ENCODE data around the gene WTIP. TPM values are rescaled to one million over a fixed set of nuclear protein-coding genes. Genes with fewer than 3 reads are reported as not detected.
A peak's percentile ranks its signal among the peaks of the same experiment; 100 is the strongest.
"Not testable (repeated sequence)": the region's sequence is repeated elsewhere in the genome, so short reads cannot be mapped to it uniquely, and the experiment has no call there.

WTIP gene
- total RNA-seq = 20.4 TPM

GRCh38 chr19:34480971-34481841 lies at the start of gene WTIP:
WTIP (plus strand) TSS chr19:34481758; CDS start chr19:34481975, 217 bp downstream.
- no peak for FAIRE-seq
- peak; percentile 71 to 75 for DNase-seq (ENCODE audit: low spot score in 2 of 2)

- DNase-seq (ENCODE audit: low spot score in 2 of 2) (peak in 1 of 2 donors; percentile 32), FAIRE-seq (no peak)
Observed at GRCh38 chr19:34432797-34433196, 48.8 kb upstream of the WTIP start.

DNA sequence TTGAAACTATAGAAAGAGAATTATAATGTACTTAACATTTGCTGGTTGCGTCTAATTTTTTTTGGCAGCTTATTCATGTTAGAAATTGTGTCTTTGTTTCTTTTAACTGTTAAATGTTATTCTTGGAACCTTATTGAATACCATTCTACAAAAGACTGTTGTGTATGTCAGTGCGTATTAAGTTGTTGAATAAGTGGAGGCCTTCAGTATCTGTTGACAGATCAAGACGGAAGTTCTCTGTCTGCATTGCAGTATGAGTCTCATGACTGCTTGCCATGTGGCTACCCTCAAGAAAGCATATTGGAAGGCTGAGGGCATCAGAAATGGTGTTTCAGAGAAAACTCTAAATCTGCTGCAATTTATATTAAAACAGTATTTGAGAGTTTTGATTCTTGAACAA lies 44.8 kb upstream of the WTIP start:
- DNase-seq (ENCODE audit: low spot score in 2 of 2) (no peak), FAIRE-seq (no peak)

DNA sequence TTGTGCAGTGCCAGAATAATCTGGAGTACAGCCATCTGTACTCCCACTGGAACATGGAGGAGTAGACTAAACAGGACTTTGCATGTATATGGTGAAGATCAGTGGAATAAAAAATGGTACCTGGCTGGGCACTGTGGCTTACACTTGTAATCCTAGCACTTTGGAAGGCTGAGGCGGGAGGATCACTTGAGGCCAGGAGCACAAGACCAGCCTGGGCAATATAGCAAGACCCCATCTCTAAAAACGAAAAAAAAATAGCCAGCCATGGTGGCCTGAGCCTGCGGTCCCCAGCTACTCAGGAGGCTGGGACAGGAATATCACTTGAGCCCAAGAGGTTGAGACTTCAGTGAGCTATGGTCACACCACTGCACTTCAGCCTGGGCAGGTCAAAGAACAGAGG lies 33.4 kb upstream of the WTIP start:
- FAIRE-seq = no peak
- DNase-seq (ENCODE audit: low spot score in 2 of 2) = no peak

DNA sequence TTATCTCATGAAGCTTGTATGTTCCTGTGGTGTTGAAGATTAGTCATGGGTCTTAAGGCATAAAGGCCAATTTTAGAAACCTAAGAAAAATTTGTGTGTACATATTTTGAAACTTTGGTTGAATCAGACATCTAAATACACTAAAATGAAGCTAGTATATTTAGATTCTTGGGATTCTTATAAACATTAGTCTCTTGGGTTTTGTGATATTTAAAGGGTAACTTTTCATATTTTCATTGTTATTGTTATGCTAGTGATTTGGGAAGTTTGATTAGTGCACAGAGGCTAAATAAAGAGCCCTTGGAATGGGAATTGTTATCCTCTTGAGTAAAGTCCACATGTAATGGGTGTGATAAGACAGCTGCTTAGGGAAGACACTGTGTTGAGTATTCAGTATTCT lies 28.8 kb upstream of the WTIP start:
- DNase-seq (ENCODE audit: low spot score in 2 of 2) = no peak
- FAIRE-seq = no peak

DNA sequence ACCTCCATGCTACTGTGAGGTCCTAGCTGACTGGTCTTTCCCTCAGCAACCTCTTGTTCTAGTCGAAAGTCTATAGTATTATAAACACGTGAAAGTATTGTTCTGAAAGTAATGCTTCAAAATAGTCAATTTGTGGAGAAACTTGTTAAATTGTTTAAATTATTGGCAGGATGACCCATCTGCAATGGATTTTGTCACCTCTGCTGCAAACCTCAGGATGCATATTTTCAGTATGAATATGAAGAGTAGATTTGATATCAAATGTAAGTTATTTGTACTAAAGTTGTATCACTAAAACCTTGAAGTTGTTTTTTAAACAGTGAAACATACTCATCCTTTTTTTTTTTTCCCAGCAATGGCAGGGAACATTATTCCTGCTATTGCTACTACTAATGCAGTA lies 27.5 kb upstream of the WTIP start:
- FAIRE-seq (no peak), DNase-seq (ENCODE audit: low spot score in 2 of 2) (no peak)

DNA sequence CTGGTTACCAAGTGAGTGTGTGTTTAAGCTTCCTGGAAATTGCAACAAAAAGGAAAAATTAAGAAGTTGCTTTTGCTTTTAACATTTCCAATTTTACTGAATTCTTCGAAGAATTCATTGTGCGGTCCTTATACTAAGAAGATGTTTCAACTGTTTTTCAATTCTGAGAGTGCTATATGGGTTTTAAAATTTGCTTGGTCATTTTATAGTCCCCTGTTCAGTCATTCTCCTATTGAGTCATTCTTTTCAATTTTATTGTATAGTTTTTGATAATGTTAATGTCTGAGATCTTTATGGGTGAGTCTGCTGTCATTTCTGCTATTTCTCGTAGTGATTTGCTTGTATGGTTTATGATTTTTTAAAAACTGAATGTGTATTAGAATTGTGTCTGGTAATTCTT lies 26.9 kb upstream of the WTIP start:
- no peak for FAIRE-seq
- DNase-seq (ENCODE audit: low spot score in 2 of 2) = no peak

DNA sequence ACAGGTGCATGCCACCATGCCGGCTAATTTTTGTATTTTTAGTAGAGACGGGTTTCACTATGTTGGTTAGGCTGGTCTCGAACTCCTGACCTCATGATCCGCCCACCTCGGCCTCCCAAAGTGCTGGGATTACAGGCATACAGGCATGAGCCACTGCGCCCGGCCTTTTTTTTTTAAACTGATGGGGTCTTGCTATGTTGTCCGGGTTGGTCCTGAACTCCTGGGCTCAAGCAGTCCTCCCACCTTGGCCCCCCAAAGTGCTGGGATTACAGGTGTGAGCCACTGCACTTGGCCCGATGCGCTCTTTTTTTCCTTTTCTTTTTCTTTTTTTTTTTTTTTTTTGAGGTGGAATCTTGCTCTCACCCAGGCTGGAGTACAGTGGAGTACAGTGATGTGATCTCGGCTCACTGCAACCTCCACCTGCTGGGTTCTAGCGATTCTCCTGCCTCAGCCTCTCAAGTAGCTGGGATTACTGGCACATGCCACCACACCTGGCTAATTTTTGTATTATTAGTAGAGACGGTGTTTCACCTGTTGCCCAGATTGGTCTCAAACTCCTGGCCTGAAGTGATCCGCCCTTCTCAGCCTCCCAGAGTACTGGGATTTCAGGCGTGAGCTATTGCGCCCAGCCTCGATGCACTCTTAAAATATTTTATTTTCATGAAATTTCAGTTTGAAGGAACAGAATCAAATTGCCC lies 25.6 kb upstream of the WTIP start:
- DNase-seq (ENCODE audit: low spot score in 2 of 2); FAIRE-seq: not testable (repeated sequence)

DNA sequence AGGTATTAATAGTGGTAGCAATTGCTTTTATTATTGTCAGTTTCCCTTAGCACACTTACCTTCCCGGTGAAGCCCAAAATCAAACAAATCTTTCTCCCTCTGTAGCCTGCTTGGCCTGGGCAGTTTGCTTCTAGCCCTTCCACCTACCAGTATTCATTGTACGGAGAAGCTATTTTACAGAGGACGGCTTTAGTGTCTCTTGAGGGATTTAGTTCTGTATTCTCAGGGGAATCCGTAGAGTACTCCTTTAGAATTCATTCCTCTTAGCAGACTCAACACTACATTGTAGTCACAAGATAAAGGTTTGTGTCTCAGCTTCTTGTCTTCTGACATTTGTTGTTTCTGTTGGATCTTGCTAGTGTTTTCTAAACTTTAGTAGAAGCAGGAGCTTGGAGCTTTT lies 24.1 kb upstream of the WTIP start:
- no peak for DNase-seq (ENCODE audit: low spot score in 2 of 2)
- no peak for FAIRE-seq

GRCh38 chr19:34458677-34459076 lies 22.9 kb upstream of the WTIP start:
- no peak for FAIRE-seq
- DNase-seq (ENCODE audit: low spot score in 2 of 2) = no peak

GRCh38 chr19:34459614-34460013 lies 21.9 kb upstream of the WTIP start:
- DNase-seq (ENCODE audit: low spot score in 2 of 2) (no peak), FAIRE-seq (no peak)

DNA sequence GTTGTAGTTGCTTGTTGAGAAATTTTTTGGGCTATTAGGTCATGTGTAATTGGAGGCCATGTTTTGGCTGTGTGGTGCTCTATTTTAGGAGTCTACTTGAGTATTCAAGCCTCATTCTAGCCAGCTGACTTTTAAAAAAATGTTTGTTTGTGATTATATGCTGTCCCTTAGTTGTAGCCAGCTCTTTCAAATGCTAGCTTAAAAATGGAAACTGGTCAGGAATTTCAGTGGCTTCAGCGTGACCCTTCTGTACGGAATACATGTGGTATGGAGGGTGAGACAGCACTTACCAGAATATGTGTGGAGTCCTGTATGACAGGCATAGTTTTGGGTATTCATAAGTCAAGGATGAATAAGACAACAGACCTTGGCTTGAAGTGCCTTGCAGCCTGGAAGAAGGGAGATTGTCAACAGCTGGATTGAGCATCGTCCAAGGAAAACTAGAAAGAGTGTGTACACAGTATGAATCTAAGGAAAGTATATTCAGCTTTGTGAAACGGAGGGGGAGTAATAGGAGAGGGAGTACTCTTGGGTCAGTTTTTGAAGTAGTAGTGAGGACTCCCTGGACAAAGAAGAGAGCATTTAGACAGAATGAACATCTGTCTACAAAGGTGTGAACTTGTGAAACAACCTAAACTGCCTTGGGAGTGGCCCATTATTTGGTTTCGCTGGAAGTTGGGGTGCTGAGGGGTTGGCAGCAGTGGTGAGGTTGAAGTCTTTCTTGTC lies 20.0 kb upstream of the WTIP start:
- DNase-seq (ENCODE audit: low spot score in 2 of 2) (no peak), FAIRE-seq (no peak)

DNA sequence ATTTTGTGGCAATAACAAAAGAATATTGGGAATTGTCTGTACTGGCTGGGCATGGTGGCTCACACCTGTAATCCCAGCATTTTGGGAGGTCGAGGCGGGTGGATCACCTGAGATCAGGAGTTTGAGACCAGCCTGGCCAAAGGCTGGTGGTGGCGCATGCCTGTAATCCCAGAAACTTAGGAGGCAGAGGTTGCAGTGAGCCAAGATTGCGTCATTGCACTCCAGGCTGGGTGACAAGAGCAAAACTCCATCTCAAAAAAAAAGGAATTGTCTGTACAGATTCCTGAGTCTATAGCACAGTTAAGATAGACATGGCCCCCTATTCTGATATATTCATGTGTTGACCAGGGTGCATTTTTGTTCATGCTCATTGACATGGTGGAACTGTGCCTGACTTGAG lies 16.8 kb upstream of the WTIP start:
- not testable (repeated sequence) for DNase-seq (ENCODE audit: low spot score in 2 of 2); FAIRE-seq

- DNase-seq (ENCODE audit: low spot score in 2 of 2) (no peak), FAIRE-seq (no peak)
Observed at GRCh38 chr19:34468409-34468808, 13.1 kb upstream of the WTIP start.

GRCh38 chr19:34469026-34469425 lies 12.5 kb upstream of the WTIP start:
- not testable (repeated sequence) for FAIRE-seq; DNase-seq (ENCODE audit: low spot score in 2 of 2)

GRCh38 chr19:34471906-34472700 lies 9.5 kb upstream of the WTIP start:
- FAIRE-seq (no peak), DNase-seq (ENCODE audit: low spot score in 2 of 2) (no peak)

- DNase-seq (ENCODE audit: low spot score in 2 of 2) = no peak
- no peak for FAIRE-seq
Observed at GRCh38 chr19:34474233-34474989, 7.1 kb upstream of the WTIP start.

- FAIRE-seq (no peak), DNase-seq (ENCODE audit: low spot score in 2 of 2) (no peak)
Observed at GRCh38 chr19:34475026-34475974, 6.3 kb upstream of the WTIP start.

Measured in frontal cortex (tissue), 4 donors.